H1 (cell line): ENCODE results near the gene RASEF. TPM values are rescaled to one million over a fixed set of nuclear protein-coding genes. Genes with fewer than 3 reads are reported as not detected.

Source experiments
- ASH2L ChIP-seq: fragments of 200-600, 300-600 bp; sonication (generic); IDR thresholded peaks from one replicate; pipeline ENCODE4 v1.7.1; 2017; ENCODE audit warnings: low read length
- BACH1 ChIP-seq: IDR thresholded peaks from 2 replicates; pipeline ENCODE4 v1.6.1; 2012; ENCODE audit warnings: low read length, improper control_type of control experiment
- BRCA1 ChIP-seq: IDR thresholded peaks from 2 replicates; pipeline ENCODE4 v1.6.1; 2012; ENCODE audit warnings: low read depth, low read length, improper control_type of control experiment
- CBX8 ChIP-seq: fragments of 300-800, 300-1000 bp; sonication (generic); IDR thresholded peaks from 2 replicates; pipeline ENCODE4 v1.7.1; 2016; ENCODE audit warnings: low read depth, low read length, borderline replicate concordance
- CHD7 ChIP-seq: fragments of 300-600 bp; sonication (generic); IDR thresholded peaks from 2 replicates; pipeline ENCODE4 v1.7.1; 2012; ENCODE audit warnings: low read length, moderate library complexity, mild to moderate bottlenecking, inconsistent platforms; ENCODE audit not compliant: insufficient replicate concordance
- CTBP2 ChIP-seq: IDR thresholded peaks from 2 replicates; pipeline ENCODE4 v1.7.0; 2011; ENCODE audit warnings: borderline replicate concordance, mild to moderate bottlenecking, moderate library complexity, mixed read lengths, low read length; ENCODE audit not compliant: insufficient read depth, insufficient read length
- POLR2A ChIP-seq, 2 experiments: IDR thresholded peaks; 1 replicate in 1 of 2; 2 replicates in 1 of 2; pipeline ENCODE4 v1.6.1; 2011; ENCODE audit warnings: low read depth in 2 of 2, low read length in 2 of 2, mild to moderate bottlenecking in 2 of 2; ENCODE audit errors: control extremely low read depth in 1 of 2
- RAD21 ChIP-seq, 2 experiments: IDR thresholded peaks in 1 of 2; conservative IDR thresholded peaks in 1 of 2; 2 replicates each; pipeline ENCODE4 v1.6.1; 2011; ENCODE audit warnings: low read depth in 2 of 2, low read length in 2 of 2, improper control_type of control experiment in 1 of 2, inconsistent platforms in 1 of 2, mild to moderate bottlenecking in 1 of 2, moderate library complexity in 1 of 2
- SIRT6 ChIP-seq: IDR thresholded peaks from one replicate; pipeline ENCODE4 v1.7.1; 2012; ENCODE audit warnings: low read length, inconsistent platforms
- SP4 ChIP-seq: IDR thresholded peaks from 2 replicates; pipeline ENCODE4 v1.6.1; 2012; ENCODE audit warnings: low read length, inconsistent platforms
- TBP ChIP-seq: IDR thresholded peaks from 2 replicates; pipeline ENCODE4 v1.6.1; 2011; ENCODE audit warnings: low read depth, low read length, improper control_type of control experiment
- polyA plus RNA-seq, 7 experiments: library from polyadenylated mRNA; depleted of rRNA in 3 of 7; stranded (reverse) in 5 of 7; unstranded in 2 of 7; fragments of >200 nt in 5 of 7; fragments of 200-250 nt in 2 of 7; gene quantifications; 1 replicate in 5 of 7; 2 replicates in 1 of 7; 4 replicates in 1 of 7; pipeline versions ENCODE4 v1.2.1 to v1.2.3, GENCODE V29; 2011 to 2013; ENCODE audit warnings: missing spikeins in 2 of 7, mixed read lengths in 2 of 7
- total RNA-seq: library from RNA; stranded (reverse); fragmentation: NEBNext Ultra II Directional; extraction: Animal tissue kit (Norgen Biotek cat#: 25700); gene quantifications from 2 replicates; pipeline ENCODE4 v1.2.1, GENCODE V29; 2021
- TF ChIP-seq, protein P1 (sequence below): IDR thresholded peaks from 2 replicates; pipeline ENCODE4 v1.6.1; 2011; ENCODE audit warnings: low read depth, mild to moderate bottlenecking, low read length; ENCODE audit not compliant: insufficient read depth

RASEF gene
- total and polyA plus RNA-seq, 2 of the 8 experiments (the other 6 are each of a cell fraction or from before 2014, with no cell fraction given), result 1.1 to 4.6 TPM

- no peak for TF ChIP-seq CHD7
- no peak for TF ChIP-seq SP4
- TF ChIP-seq CTBP2, result no peak
- no peak for TF ChIP-seq CBX8
- TF ChIP-seq TBP, result no peak
- no peak for TF ChIP-seq SIRT6
- TF ChIP-seq POLR2A (IDR thresholded peaks at IDR 0.05; ENCODE audit: control extremely low read depth in 1 of 2, low read depth in 2 of 2, low read length in 2 of 2), result no peak
- TF ChIP-seq ASH2L, result no peak
- TF ChIP-seq RAD21 (IDR thresholded peaks at IDR 0.05 in 1 of 2, conservative IDR thresholded peaks at IDR 0.05 in 1 of 2; ENCODE audit: low read depth in 2 of 2, low read length in 2 of 2), result no peak
- no peak for TF ChIP-seq BRCA1
- TF ChIP-seq BACH1, result no peak
- TF ChIP-seq, protein P1, sequence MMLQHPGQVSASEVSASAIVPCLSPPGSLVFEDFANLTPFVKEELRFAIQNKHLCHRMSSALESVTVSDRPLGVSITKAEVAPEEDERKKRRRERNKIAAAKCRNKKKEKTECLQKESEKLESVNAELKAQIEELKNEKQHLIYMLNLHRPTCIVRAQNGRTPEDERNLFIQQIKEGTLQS, result no peak
These were observed 3.8 kb upstream of the RASEF start (continued) for GRCh38 chr9:83066771-83067170.
